Caco-2 (cell line): ENCODE results near the gene HERC2. TPM values are rescaled to one million over a fixed set of nuclear protein-coding genes. Genes with fewer than 3 reads are reported as not detected.

ENCODE experiments used
- BruUV-seq: library from RNA; stranded (reverse); fragments of 400-500 nt; replicated peaks from 2 replicates; lab custom pipeline; 2021; lab: Mats Ljungman, UMichigan
- CTCF ChIA-PET: fragments of 300-600 bp; sonication (Branson Sonifier 250); formaldehyde crosslinking; loops from one replicate; lab custom pipeline; 2022; ENCODE audit warnings: antibody characterized with exemption; lab: Charles Lee
- POLR2A ChIA-PET: fragments of 300-600 bp; sonication (Branson Sonifier 250); formaldehyde crosslinking; loops from one replicate; lab custom pipeline; 2022; ENCODE audit warnings: antibody characterized with exemption; lab: Charles Lee
- DNase-seq, 2 experiments: peaks; one replicate each; pipeline versions ENCODE4 v3.0.0 to v3.0.0-alpha.2; 2020 to 2022
- H3K27me3 ChIP-seq: replicated peaks from 2 replicates; pipeline ENCODE4 v1.6.0; 2011; ENCODE audit warnings: low read length; ENCODE audit not compliant: control insufficient read depth, insufficient read depth
- H3K36me3 ChIP-seq: 2 replicates; pipeline ENCODE4 v1.5.1; 2011; ENCODE audit warnings: low read length; ENCODE audit not compliant: control insufficient read depth, insufficient read depth
- H3K4me1 ChIP-seq: fragments of 250-450 bp; sonication (Bioruptor Pico); 2 replicates; pipeline ENCODE4 v1.5.1; 2020; ENCODE audit warnings: mild to moderate bottlenecking
- H3K4me3 ChIP-seq: 2 replicates; pipeline ENCODE4 v1.5.1; 2011; ENCODE audit warnings: low read depth, mild to moderate bottlenecking, control low read depth, low read length
- H3K9me3 ChIP-seq: fragments of 250-450 bp; sonication (Bioruptor Pico); 2 replicates; pipeline ENCODE4 v1.5.1; 2020; ENCODE audit warnings: mild to moderate bottlenecking, moderate library complexity
- H3K27ac Mint-ChIP-seq: one replicate; pipeline ENCODE4 v1.8.0; 2022; ENCODE audit warnings: mixed read lengths; ENCODE audit not compliant: unreplicated experiment
- H3K27me3 Mint-ChIP-seq: one replicate; pipeline ENCODE4 v1.8.0; 2022; ENCODE audit warnings: mixed read lengths; ENCODE audit not compliant: insufficient read depth, unreplicated experiment
- H3K36me3 Mint-ChIP-seq: one replicate; pipeline ENCODE4 v1.8.0; 2022; ENCODE audit warnings: mild to moderate bottlenecking, mixed read lengths; ENCODE audit not compliant: insufficient read depth, unreplicated experiment
- H3K4me1 Mint-ChIP-seq: one replicate; pipeline ENCODE4 v1.8.0; 2022; ENCODE audit warnings: low read depth, mixed read lengths; ENCODE audit not compliant: unreplicated experiment
- H3K4me3 Mint-ChIP-seq: one replicate; pipeline ENCODE4 v1.8.0; 2022; ENCODE audit warnings: mild to moderate bottlenecking, moderate library complexity, mixed read lengths; ENCODE audit not compliant: unreplicated experiment
- H3K9me3 Mint-ChIP-seq: one replicate; pipeline ENCODE4 v1.8.0; 2022; ENCODE audit warnings: mixed read lengths; ENCODE audit not compliant: unreplicated experiment
- CTCF ChIP-seq, 2 experiments: fragments of 200-600 bp in 1 of 2; IDR thresholded peaks; 1 replicate in 1 of 2; 2 replicates in 1 of 2; pipeline versions ENCODE4 v1.5.1 to v1.8.0; 2011 to 2022; ENCODE audit warnings: antibody characterized with exemption in 1 of 2, control low read depth in 1 of 2, inconsistent platforms in 1 of 2, low read depth in 1 of 2, low read length in 1 of 2, mild to moderate bottlenecking in 1 of 2, moderate library complexity in 1 of 2; ENCODE audit not compliant: insufficient read depth in 1 of 2, severe bottlenecking in 1 of 2, unreplicated experiment in 1 of 2
- intact Hi-C: fragments of 100-400 bp; cut with micrococcal nuclease; formaldehyde crosslinking; loops from one replicate; pipeline ENCODE4 v1.10.0; 2022; ENCODE audit not compliant: unreplicated experiment
- total RNA-seq: library from RNA; stranded (reverse); gene quantifications from 2 replicates; pipeline ENCODE4 v1.2.3, GENCODE V29; 2022

HERC2 gene
- total RNA-seq, 1 experiment from 2014 or later = 76.9 TPM

GRCh38 chr15:28079313-28079969, 242.5 kb downstream of the HERC2 start:
- H3K4me1 ChIP-seq = peaks cover 13% of the 10 kb centered on the region
- H3K36me3 Mint-ChIP-seq = no peaks in the 10 kb centered on the region
- no peaks in the 10 kb centered on the region for H3K36me3 ChIP-seq
- no peaks in the 10 kb centered on the region for H3K9me3 ChIP-seq
- H3K4me1 Mint-ChIP-seq = no peaks in the 10 kb centered on the region
- POLR2A ChIA-PET = no interaction called here
- H3K27ac Mint-ChIP-seq = no peak overlapping the region
- DNase-seq = no peak
- H3K9me3 Mint-ChIP-seq = no peaks in the 10 kb centered on the region
- H3K27me3 Mint-ChIP-seq = no peaks in the 10 kb centered on the region
- no peak overlapping the region for H3K4me3 Mint-ChIP-seq
- CTCF ChIA-PET = interaction anchor here (0.7 kb wide), 1 partner anchor 290 kb away, joined by 3 read pairs; no protein-coding TSS in a partner anchor
- no peaks in the 10 kb centered on the region for H3K27me3 ChIP-seq
- no peak overlapping the region for H3K4me3 ChIP-seq
- intact Hi-C loops = no loop called here
- BruUV-seq = no TSS peak
- TF ChIP-seq CTCF (IDR thresholded peaks at IDR 0.05; ENCODE audit: insufficient read depth in 1 of 2, low read depth in 1 of 2, low read length in 1 of 2, severe bottlenecking in 1 of 2, unreplicated experiment in 1 of 2) = no peak

DNA sequence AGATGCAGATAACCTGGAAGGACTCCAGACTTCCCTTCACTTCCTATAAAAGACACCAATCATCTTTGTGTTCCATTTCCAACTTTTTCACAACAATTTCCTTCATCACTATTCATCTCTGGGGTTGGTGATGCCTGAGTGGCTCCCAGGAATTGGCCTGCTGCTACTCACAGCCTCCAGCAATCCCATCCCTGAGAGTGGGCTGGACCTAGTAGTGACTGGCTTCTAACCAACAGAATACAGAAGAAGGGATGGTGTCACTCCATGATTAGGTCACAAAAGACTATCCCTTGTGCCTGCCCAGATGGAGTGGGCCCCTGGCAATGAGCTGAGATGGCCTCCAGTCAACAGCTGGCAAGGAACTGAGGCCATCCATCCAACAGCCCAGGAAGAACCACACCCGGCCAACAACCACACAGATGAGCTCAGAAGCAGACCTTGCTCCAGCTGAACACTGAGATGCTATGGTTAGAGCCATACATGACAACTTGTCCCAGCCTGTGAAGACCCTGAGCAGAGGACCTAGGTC, 243.7 kb downstream of the HERC2 start:
- H3K27me3 ChIP-seq = no peaks in the 10 kb centered on the region
- ChIA-PET POLR2A (no interaction called here), CTCF (no interaction called here)
- H3K4me3 ChIP-seq = no peak overlapping the region
- no TSS peak for BruUV-seq
- H3K4me3 Mint-ChIP-seq = no peak overlapping the region
- H3K4me1 Mint-ChIP-seq = no peaks in the 10 kb centered on the region
- DNase-seq = no peak
- no peaks in the 10 kb centered on the region for H3K9me3 ChIP-seq
- H3K36me3 Mint-ChIP-seq = no peaks in the 10 kb centered on the region
- TF ChIP-seq CTCF (IDR thresholded peaks at IDR 0.05; ENCODE audit: insufficient read depth in 1 of 2, low read depth in 1 of 2, low read length in 1 of 2, severe bottlenecking in 1 of 2, unreplicated experiment in 1 of 2) = no peak
- H3K27me3 Mint-ChIP-seq = no peaks in the 10 kb centered on the region
- intact Hi-C loops = no loop called here
- no peaks in the 10 kb centered on the region for H3K9me3 Mint-ChIP-seq
- peaks cover 12% of the 10 kb centered on the region for H3K4me1 ChIP-seq
- H3K36me3 ChIP-seq = no peaks in the 10 kb centered on the region
- no peak overlapping the region for H3K27ac Mint-ChIP-seq

GRCh38 chr15:28075573-28075972, 246.4 kb downstream of the HERC2 start:
- BruUV-seq = no TSS peak
- CTCF ChIA-PET = no interaction called here
- TF ChIP-seq CTCF (IDR thresholded peaks at IDR 0.05; ENCODE audit: insufficient read depth in 1 of 2, low read depth in 1 of 2, low read length in 1 of 2, severe bottlenecking in 1 of 2, unreplicated experiment in 1 of 2) = no peak
- no peaks in the 10 kb centered on the region for H3K27me3 ChIP-seq
- intact Hi-C loops = no loop called here
- DNase-seq = no peak
- H3K9me3 ChIP-seq = no peaks in the 10 kb centered on the region
- Mint-ChIP-seq H3K4me1 (no peaks in the 10 kb centered on the region), H3K36me3 (no peaks in the 10 kb centered on the region), H3K27ac (no peak overlapping the region), H3K9me3 (no peaks in the 10 kb centered on the region), H3K4me3 (no peak overlapping the region), H3K27me3 (no peaks in the 10 kb centered on the region)
- no peaks in the 10 kb centered on the region for H3K4me1 ChIP-seq
- H3K4me3 ChIP-seq = no peak overlapping the region
- POLR2A ChIA-PET = no interaction called here
- no peaks in the 10 kb centered on the region for H3K36me3 ChIP-seq
